Upper lobe of left lung (tissue), 4 donors: ENCODE data around the gene RNF215.

ENCODE experiments used
- CTCF ChIP-seq, 6 experiments: fragments of 450-650 bp in 4 of 6; fragments of 200-600 bp in 2 of 6; sonication (generic) in 2 of 6; IDR thresholded peaks; one replicate each; pipeline ENCODE4 v1.5.1; 2016 to 2019; ENCODE audit warnings: antibody characterized with exemption in 6 of 6
- EP300 ChIP-seq, 4 donors: sonication (generic); formaldehyde crosslinking; IDR thresholded peaks; one replicate each; pipeline ENCODE4 v1.5.1; 2017; ENCODE audit warnings: antibody characterized with exemption in 4 of 4, control low read depth in 2 of 4
- POLR2A ChIP-seq, 4 donors: fragments of 450-650 bp; IDR thresholded peaks; one replicate each; pipeline ENCODE4 v1.5.1; 2016 to 2017; ENCODE audit warnings: antibody characterized with exemption in 4 of 4, mild to moderate bottlenecking in 2 of 4
- POLR2AphosphoS5 ChIP-seq, 2 donors: sonication (generic); formaldehyde crosslinking; IDR thresholded peaks; one replicate each; pipeline ENCODE4 v1.5.1; 2017; ENCODE audit warnings: antibody characterized with exemption in 2 of 2

- TF ChIP-seq CTCF (IDR thresholded peaks at IDR 0.05) (no peak), POLR2A (IDR thresholded peaks at IDR 0.05) (no peak), EP300 (IDR thresholded peaks at IDR 0.05) (no peak), POLR2AphosphoS5 (IDR thresholded peaks at IDR 0.05) (no peak)
These were observed 50.3 kb downstream of the RNF215 start for GRCh38 chr22:30336752-30337460.
